ENCODE data around the gene REEP3. TPM values are rescaled to one million over a fixed set of nuclear protein-coding genes. Genes with fewer than 3 reads are reported as not detected.

Gene REEP3
- total and polyA plus RNA-seq, 2 donors: 11.2 to 11.9 TPM

- DNase-seq (ENCODE audit: low read depth in 6 of 9, low spot score in 9 of 9): no peak
- Histone ChIP-seq H3K9me3 (ENCODE audit: control insufficient read depth in 2 of 2, insufficient read depth in 1 of 2, low read length in 1 of 2) (no peaks in the 10 kb centered on the region), H3K27ac (ENCODE audit: low read depth in 1 of 2, low read length in 1 of 2) (no peak overlapping the region), H3K36me3 (ENCODE audit: control insufficient read depth in 2 of 2, insufficient read depth in 2 of 2, low read length in 1 of 2) (no peaks in the 10 kb centered on the region), H3K27me3 (ENCODE audit: control insufficient read depth in 2 of 2, insufficient read depth in 1 of 2, low read length in 1 of 2) (no peaks in the 10 kb centered on the region), H3K4me1 (ENCODE audit: control insufficient read depth in 2 of 2, insufficient read depth in 2 of 2, low read length in 2 of 2) (peaks cover 0 to 3% of the 10 kb centered on the region in 2 donors), H3K4me3 (ENCODE audit: low read length in 2 of 2) (no peak overlapping the region)
- 97% methylated on average over 4 of the region's 4 CpGs for WGBS
Observed at GRCh38 chr10:63553031-63553430, 31.8 kb downstream of the REEP3 start.

GRCh38 chr10:63553473-63553872 is 32.3 kb downstream of the REEP3 start:
- Histone ChIP-seq H3K27me3 (ENCODE audit: control insufficient read depth in 2 of 2, insufficient read depth in 1 of 2, low read length in 1 of 2) (no peaks in the 10 kb centered on the region), H3K4me3 (ENCODE audit: low read length in 2 of 2) (no peak overlapping the region), H3K36me3 (ENCODE audit: control insufficient read depth in 2 of 2, insufficient read depth in 2 of 2, low read length in 1 of 2) (no peaks in the 10 kb centered on the region), H3K27ac (ENCODE audit: low read depth in 1 of 2, low read length in 1 of 2) (no peak overlapping the region), H3K9me3 (ENCODE audit: control insufficient read depth in 2 of 2, insufficient read depth in 1 of 2, low read length in 1 of 2) (no peaks in the 10 kb centered on the region), H3K4me1 (ENCODE audit: control insufficient read depth in 2 of 2, insufficient read depth in 2 of 2, low read length in 2 of 2) (peaks cover 0 to 3% of the 10 kb centered on the region in 2 donors)
- DNase-seq (ENCODE audit: low read depth in 6 of 9, low spot score in 9 of 9): no peak
- WGBS: 98% methylated on average over 6 of the region's 6 CpGs

GRCh38 chr10:63554657-63555056 is 33.5 kb downstream of the REEP3 start:
- WGBS: 53% methylated on average over 2 of the region's 2 CpGs
- H3K36me3 ChIP-seq (ENCODE audit: control insufficient read depth in 2 of 2, insufficient read depth in 2 of 2, low read length in 1 of 2): no peaks in the 10 kb centered on the region
- no peaks in the 10 kb centered on the region for H3K27me3 ChIP-seq (ENCODE audit: control insufficient read depth in 2 of 2, insufficient read depth in 1 of 2, low read length in 1 of 2)
- DNase-seq (ENCODE audit: low read depth in 6 of 9, low spot score in 9 of 9): peak; percentile 58 to 93 (median 78)
- no peaks in the 10 kb centered on the region for H3K9me3 ChIP-seq (ENCODE audit: control insufficient read depth in 2 of 2, insufficient read depth in 1 of 2, low read length in 1 of 2)
- H3K4me1 ChIP-seq (ENCODE audit: control insufficient read depth in 2 of 2, insufficient read depth in 2 of 2, low read length in 2 of 2): peaks cover 0 to 3% of the 10 kb centered on the region in 2 donors
- no peak overlapping the region for H3K27ac ChIP-seq (ENCODE audit: low read depth in 1 of 2, low read length in 1 of 2)
- no peak overlapping the region for H3K4me3 ChIP-seq (ENCODE audit: low read length in 2 of 2)

- H3K4me3 ChIP-seq (ENCODE audit: low read length in 2 of 2): no peak overlapping the region
- H3K4me1 ChIP-seq (ENCODE audit: control insufficient read depth in 2 of 2, insufficient read depth in 2 of 2, low read length in 2 of 2): peaks cover 0 to 3% of the 10 kb centered on the region in 2 donors
- H3K27me3 ChIP-seq (ENCODE audit: control insufficient read depth in 2 of 2, insufficient read depth in 1 of 2, low read length in 1 of 2): no peaks in the 10 kb centered on the region
- no peaks in the 10 kb centered on the region for H3K36me3 ChIP-seq (ENCODE audit: control insufficient read depth in 2 of 2, insufficient read depth in 2 of 2, low read length in 1 of 2)
- 97% methylated on average over 2 of the region's 2 CpGs for WGBS
- DNase-seq (ENCODE audit: low read depth in 6 of 9, low spot score in 9 of 9): no peak
- no peak overlapping the region for H3K27ac ChIP-seq (ENCODE audit: low read depth in 1 of 2, low read length in 1 of 2)
- no peaks in the 10 kb centered on the region for H3K9me3 ChIP-seq (ENCODE audit: control insufficient read depth in 2 of 2, insufficient read depth in 1 of 2, low read length in 1 of 2)
Observed at GRCh38 chr10:63555330-63555729, 34.1 kb downstream of the REEP3 start.

GRCh38 chr10:63558132-63558784 is 37.1 kb downstream of the REEP3 start:
- Histone ChIP-seq H3K36me3 (ENCODE audit: control insufficient read depth in 2 of 2, insufficient read depth in 2 of 2, low read length in 1 of 2) (no peaks in the 10 kb centered on the region), H3K27ac (ENCODE audit: low read depth in 1 of 2, low read length in 1 of 2) (no peak overlapping the region), H3K4me1 (ENCODE audit: control insufficient read depth in 2 of 2, insufficient read depth in 2 of 2, low read length in 2 of 2) (peaks cover 0 to 3% of the 10 kb centered on the region in 2 donors), H3K9me3 (ENCODE audit: control insufficient read depth in 2 of 2, insufficient read depth in 1 of 2, low read length in 1 of 2) (no peaks in the 10 kb centered on the region), H3K4me3 (ENCODE audit: low read length in 2 of 2) (no peak overlapping the region), H3K27me3 (ENCODE audit: control insufficient read depth in 2 of 2, insufficient read depth in 1 of 2, low read length in 1 of 2) (no peaks in the 10 kb centered on the region)
- 97% methylated on average over 5 of the region's 5 CpGs for WGBS
- no peak for DNase-seq (ENCODE audit: low read depth in 6 of 9, low spot score in 9 of 9)

GRCh38 chr10:63561341-63561740 is 40.1 kb downstream of the REEP3 start:
- WGBS: 98% methylated on average over 5 of the region's 5 CpGs
- H3K36me3 ChIP-seq (ENCODE audit: control insufficient read depth in 2 of 2, insufficient read depth in 2 of 2, low read length in 1 of 2): no peaks in the 10 kb centered on the region
- H3K9me3 ChIP-seq (ENCODE audit: control insufficient read depth in 2 of 2, insufficient read depth in 1 of 2, low read length in 1 of 2): no peaks in the 10 kb centered on the region
- H3K27ac ChIP-seq (ENCODE audit: low read depth in 1 of 2, low read length in 1 of 2): no peak overlapping the region
- DNase-seq (ENCODE audit: low read depth in 6 of 9, low spot score in 9 of 9): no peak
- H3K27me3 ChIP-seq (ENCODE audit: control insufficient read depth in 2 of 2, insufficient read depth in 1 of 2, low read length in 1 of 2): no peaks in the 10 kb centered on the region
- no peaks in the 10 kb centered on the region for H3K4me1 ChIP-seq (ENCODE audit: control insufficient read depth in 2 of 2, insufficient read depth in 2 of 2, low read length in 2 of 2)
- H3K4me3 ChIP-seq (ENCODE audit: low read length in 2 of 2): no peak overlapping the region

- H3K9me3 ChIP-seq (ENCODE audit: control insufficient read depth in 2 of 2, insufficient read depth in 1 of 2, low read length in 1 of 2): no peaks in the 10 kb centered on the region
Observed at GRCh38 chr10:63562391-63562790, 41.2 kb downstream of the REEP3 start.

GRCh38 chr10:63562857-63563256 is 41.7 kb downstream of the REEP3 start:
- 98% methylated on average over 4 of the region's 4 CpGs for WGBS
- Histone ChIP-seq H3K4me1 (ENCODE audit: control insufficient read depth in 2 of 2, insufficient read depth in 2 of 2, low read length in 2 of 2) (no peaks in the 10 kb centered on the region), H3K27ac (ENCODE audit: low read depth in 1 of 2, low read length in 1 of 2) (no peak overlapping the region), H3K36me3 (ENCODE audit: control insufficient read depth in 2 of 2, insufficient read depth in 2 of 2, low read length in 1 of 2) (no peaks in the 10 kb centered on the region), H3K4me3 (ENCODE audit: low read length in 2 of 2) (no peak overlapping the region), H3K9me3 (ENCODE audit: control insufficient read depth in 2 of 2, insufficient read depth in 1 of 2, low read length in 1 of 2) (no peaks in the 10 kb centered on the region), H3K27me3 (ENCODE audit: control insufficient read depth in 2 of 2, insufficient read depth in 1 of 2, low read length in 1 of 2) (no peaks in the 10 kb centered on the region)
- no peak for DNase-seq (ENCODE audit: low read depth in 6 of 9, low spot score in 9 of 9)

More at GRCh38 chr10:63562391-63562790, 41.2 kb downstream of the REEP3 start:
- no peak overlapping the region for H3K4me3 ChIP-seq (ENCODE audit: low read length in 2 of 2)
- no peaks in the 10 kb centered on the region for H3K4me1 ChIP-seq (ENCODE audit: control insufficient read depth in 2 of 2, insufficient read depth in 2 of 2, low read length in 2 of 2)
- DNase-seq (ENCODE audit: low read depth in 6 of 9, low spot score in 9 of 9): no peak
- H3K36me3 ChIP-seq (ENCODE audit: control insufficient read depth in 2 of 2, insufficient read depth in 2 of 2, low read length in 1 of 2): no peaks in the 10 kb centered on the region
- no peaks in the 10 kb centered on the region for H3K27me3 ChIP-seq (ENCODE audit: control insufficient read depth in 2 of 2, insufficient read depth in 1 of 2, low read length in 1 of 2)
- no peak overlapping the region for H3K27ac ChIP-seq (ENCODE audit: low read depth in 1 of 2, low read length in 1 of 2)
- 96% methylated on average over 3 of the region's 3 CpGs for WGBS

- no peaks in the 10 kb centered on the region for H3K4me1 ChIP-seq (ENCODE audit: control insufficient read depth in 2 of 2, insufficient read depth in 2 of 2, low read length in 2 of 2)
- no peak overlapping the region for H3K27ac ChIP-seq (ENCODE audit: low read depth in 1 of 2, low read length in 1 of 2)
- no peak overlapping the region for H3K4me3 ChIP-seq (ENCODE audit: low read length in 2 of 2)
- H3K36me3 ChIP-seq (ENCODE audit: control insufficient read depth in 2 of 2, insufficient read depth in 2 of 2, low read length in 1 of 2): no peaks in the 10 kb centered on the region
- no peaks in the 10 kb centered on the region for H3K27me3 ChIP-seq (ENCODE audit: control insufficient read depth in 2 of 2, insufficient read depth in 1 of 2, low read length in 1 of 2)
- no peaks in the 10 kb centered on the region for H3K9me3 ChIP-seq (ENCODE audit: control insufficient read depth in 2 of 2, insufficient read depth in 1 of 2, low read length in 1 of 2)
- no peak for DNase-seq (ENCODE audit: low read depth in 6 of 9, low spot score in 9 of 9)
- WGBS: 37% methylated on average over 3 of the region's 3 CpGs
Observed at GRCh38 chr10:63563623-63564022, 42.4 kb downstream of the REEP3 start.

All from thymus (tissue), 11 donors.